Measurements from ENCODE around the gene RAX2. TPM values are rescaled to one million over a fixed set of nuclear protein-coding genes. Genes with fewer than 3 reads are reported as not detected.
A peak's percentile ranks its signal among the peaks of the same experiment; 100 is the strongest.

RAX2 gene
- total and polyA plus RNA-seq, 2 of the 8 experiments (the other 6 are each of a cell fraction or from before 2014, with no cell fraction given) = 0.08 TPM; not detected in 1

DNA sequence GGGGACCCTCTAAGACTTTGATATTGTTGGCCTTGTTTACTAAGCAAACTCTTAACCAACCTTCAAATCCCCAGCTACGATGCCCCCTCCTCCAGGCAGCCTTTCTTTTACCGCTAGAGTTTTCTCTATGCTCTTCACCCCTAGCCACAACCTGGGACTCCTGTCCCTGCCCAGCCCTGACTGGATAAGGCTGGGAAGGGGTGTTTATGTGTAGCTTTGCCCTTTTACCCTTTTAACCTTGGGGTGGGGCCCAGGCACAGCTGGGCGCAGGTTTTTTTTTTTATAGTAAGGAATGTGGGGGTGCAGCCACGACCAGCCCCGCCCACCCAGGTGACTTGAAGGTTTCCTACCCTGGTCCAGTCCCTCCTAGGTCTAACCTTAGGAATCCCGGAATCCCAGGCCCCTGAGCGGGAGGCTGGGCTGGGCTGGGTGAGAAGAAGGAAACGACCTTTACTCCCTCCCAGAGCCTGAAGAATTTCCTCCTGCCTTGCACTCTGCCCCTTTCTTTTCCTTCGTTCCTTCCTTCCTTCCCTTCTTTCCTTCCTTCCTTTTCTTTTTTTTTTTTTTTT, 51.6 kb downstream of the RAX2 start:
- POLR2A ChIA-PET (ENCODE audit: partially characterized antibody) = interaction anchor here (0.9 to 1.4 kb wide), 2 partner anchors 9 to 265 kb away, joined by 3 read pairs; partner anchors contain the start of gene EEF2
- H2BK120ac ChIP-seq (replicated peaks; ENCODE audit: low read depth, low read length) = no peak overlapping the region
- no peak overlapping the region for H2BK20ac ChIP-seq (ENCODE audit: low read length)
- H4K8ac ChIP-seq (ENCODE audit: extremely low read depth, insufficient read depth, low read length) = no peak overlapping the region
- no peak overlapping the region for H4K5ac ChIP-seq (ENCODE audit: insufficient read length, low read depth, low read length)
- TF ChIP-seq POLR2AphosphoS5 (IDR thresholded peaks at IDR 0.05; ENCODE audit: low read depth, low read length) (no peak), CTBP2 (IDR thresholded peaks at IDR 0.05; ENCODE audit: borderline replicate concordance, insufficient read depth, insufficient read length, low read length) (no peak), TAF1 (IDR thresholded peaks at IDR 0.05; ENCODE audit: low read depth, low read length) (no peak), RXRA (IDR thresholded peaks at IDR 0.05; ENCODE audit: insufficient read depth, low read depth, low read length) (0 out of 2 replicates have a peak, but pooled peaks have one; percentile 23), JUN (IDR thresholded peaks at IDR 0.05; ENCODE audit: low read depth, low read length) (no peak), SP1 (IDR thresholded peaks at IDR 0.05; ENCODE audit: low read depth, low read length) (0 out of 2 replicates have a peak, but pooled peaks have one; percentile 2), FOSL1 (IDR thresholded peaks at IDR 0.05; ENCODE audit: insufficient read depth, low read depth, low read length) (no peak), SAP30 (IDR thresholded peaks at IDR 0.05; ENCODE audit: insufficient read depth, insufficient replicate concordance, low read length) (no peak), GTF2F1 (IDR thresholded peaks at IDR 0.05; ENCODE audit: borderline replicate concordance, low read depth, low read length) (no peak), CBX8 (IDR thresholded peaks at IDR 0.05; ENCODE audit: borderline replicate concordance, low read depth, low read length) (no peak)
- peaks cover 0 to 11% (median 6%) of the 10 kb centered on the region in 4 experiments; a peak in 5 of 7 replicates for H3K4me1 ChIP-seq (replicated peaks in 1 of 4; ENCODE audit: control insufficient read depth in 3 of 4, insufficient read depth in 4 of 4, low read length in 3 of 4)
- no peaks in the 10 kb centered on the region for H3K79me1 ChIP-seq (ENCODE audit: low read depth, low read length)
- DNase-seq (ENCODE audit: low read depth in 1 of 2, low spot score in 2 of 2) (no peak), FAIRE-seq (no peak)
- H3K27me3 ChIP-seq (replicated peaks in 1 of 4; ENCODE audit: control insufficient read depth in 3 of 4, extremely low read depth in 1 of 4, insufficient read depth in 3 of 4, low read length in 3 of 4) = peaks cover 0 to 3% (median 0%) of the 10 kb centered on the region in 4 experiments; a peak in 2 of 7 replicates
- H3K56ac ChIP-seq (replicated peaks; ENCODE audit: insufficient read length, low read depth, low read length) = no peak overlapping the region
- no peak overlapping the region for H2AFZ ChIP-seq (ENCODE audit: low read length)
- no peak overlapping the region for H3K14ac ChIP-seq (ENCODE audit: insufficient read length)
- no peak overlapping the region for H4K91ac ChIP-seq (replicated peaks; ENCODE audit: insufficient read length, low read length)
- H3K79me2 ChIP-seq (ENCODE audit: control insufficient read depth in 1 of 2, insufficient read depth in 2 of 2, low read length in 2 of 2) = no peaks in the 10 kb centered on the region
- H3K9ac ChIP-seq (replicated peaks in 1 of 4; ENCODE audit: extremely low read depth in 1 of 4, low read depth in 3 of 4, low read length in 3 of 4) = no peak overlapping the region; a peak in 2 of 7 replicates
- WGBS, 2 experiments (ENCODE audit: extremely low coverage in 1 of 2, insufficient coverage in 1 of 2, insufficient read length in 1 of 2, insufficient replicate concordance in 2 of 2, low coverage in 1 of 2, low lambda C conversion rate in 2 of 2, missing lambda C conversion rate in 1 of 2) = 42% methylated on average over 8 of the region's 9 CpGs; no CpG with 5 or more reads in 1 of the 2 experiments
- no peak overlapping the region for H2BK12ac ChIP-seq (ENCODE audit: low read depth, low read length)
- H3K36me3 ChIP-seq (ENCODE audit: control insufficient read depth in 2 of 4, insufficient read depth in 4 of 4, low read length in 3 of 4) = no peaks in the 10 kb centered on the region
- CTCF ChIA-PET (ENCODE audit: partially characterized antibody) = interaction anchor here (0.8 to 5.8 kb wide), 13 partner anchors 13 to 877 kb away, joined by 3 to 66 read pairs (median 4); partner anchors contain the start of gene TJP3
- no peak overlapping the region for H3K4ac ChIP-seq (replicated peaks; ENCODE audit: insufficient read length, low read depth, low read length)
- no peak overlapping the region for H2AK5ac ChIP-seq (ENCODE audit: low read depth, low read length)
- H3K18ac ChIP-seq (ENCODE audit: extremely low read depth, low read length) = no peak overlapping the region
- no peak overlapping the region for H3K27ac ChIP-seq (ENCODE audit: low read depth, low read length)
- H4K20me1 ChIP-seq (replicated peaks in 1 of 2; ENCODE audit: control insufficient read depth in 1 of 2, insufficient read depth in 2 of 2, low read length in 2 of 2) = no peaks in the 10 kb centered on the region
- H2BK15ac ChIP-seq (ENCODE audit: low read length) = 0 out of 2 replicates have a peak overlapping the region, but pooled peaks have one; percentile 88
- H2BK5ac ChIP-seq (ENCODE audit: low read depth, low read length) = no peak overlapping the region
- no peak overlapping the region for H3K23ac ChIP-seq (ENCODE audit: insufficient read length)
- peaks cover 8% of the 10 kb centered on the region; the same call in 1 of the 2 replicates for H3K23me2 ChIP-seq (ENCODE audit: low read depth, low read length)
- H3K4me3 ChIP-seq (ENCODE audit: extremely low read depth in 1 of 4, insufficient read depth in 2 of 4, low read depth in 3 of 4, low read length in 4 of 4) = no peak overlapping the region
- no peaks in the 10 kb centered on the region for H3K9me3 ChIP-seq (ENCODE audit: insufficient read depth in 2 of 2, low read depth in 1 of 2, low read length in 1 of 2)
- no peak overlapping the region; a peak in 1 of 4 replicates for H3K4me2 ChIP-seq (ENCODE audit: insufficient read depth in 1 of 2, low read depth in 2 of 2, low read length in 2 of 2)
